Upper lobe of right lung (tissue), 1 donor: ENCODE measurements around the gene PTPRM. TPM values are rescaled to one million over a fixed set of nuclear protein-coding genes. Genes with fewer than 3 reads are reported as not detected.

Experiments
- ATAC-seq: fragments of 200-7000 bp; cut with Tn5 transposase; one replicate; pipeline ENCODE4 v1.9.1; 2020; ENCODE audit warnings: mild to moderate bottlenecking, moderate library complexity
- DNase-seq: peaks from one replicate; pipeline ENCODE4 v3.0.0-alpha.2; 2020
- H3K27ac ChIP-seq: fragments of 200-600 bp; one replicate; pipeline ENCODE4 v1.8.0; 2022
- H3K27me3 ChIP-seq: fragments of 200-600 bp; one replicate; pipeline ENCODE4 v1.8.0; 2022; ENCODE audit warnings: mild to moderate bottlenecking
- H3K36me3 ChIP-seq: fragments of 200-600 bp; one replicate; pipeline ENCODE4 v1.8.0; 2022
- H3K4me1 ChIP-seq: fragments of 200-600 bp; one replicate; pipeline ENCODE4 v1.8.0; 2022
- H3K4me3 ChIP-seq: fragments of 200-600 bp; one replicate; pipeline ENCODE4 v1.8.0; 2022; ENCODE audit warnings: mild to moderate bottlenecking
- H3K9me3 ChIP-seq: fragments of 200-600 bp; one replicate; pipeline ENCODE4 v1.8.0; 2022
- intact Hi-C: fragments of 100-400 bp; cut with DNase I; formaldehyde crosslinking; loops from one replicate; pipeline ENCODE4 v1.11.0; 2022
- total RNA-seq: library from RNA; stranded (reverse); fragmentation: NEBNext Ultra II Directional; extraction: Animal tissue kit (Norgen Biotek cat#: 25700); gene quantifications from one replicate; pipeline ENCODE4 v1.2.1, GENCODE V29; 2021
- TF ChIP-seq, protein P1 (sequence below): fragments of 200-600 bp; IDR thresholded peaks from one replicate; pipeline ENCODE4 v1.8.0; 2022; ENCODE audit warnings: antibody characterized with exemption
- donor health status: DM: no; HTN: yes; CAD: no; lungs with severe emphysema.

Gene PTPRM
- total RNA-seq, 1 donor from 2014 or later, result 99.3 TPM

DNA sequence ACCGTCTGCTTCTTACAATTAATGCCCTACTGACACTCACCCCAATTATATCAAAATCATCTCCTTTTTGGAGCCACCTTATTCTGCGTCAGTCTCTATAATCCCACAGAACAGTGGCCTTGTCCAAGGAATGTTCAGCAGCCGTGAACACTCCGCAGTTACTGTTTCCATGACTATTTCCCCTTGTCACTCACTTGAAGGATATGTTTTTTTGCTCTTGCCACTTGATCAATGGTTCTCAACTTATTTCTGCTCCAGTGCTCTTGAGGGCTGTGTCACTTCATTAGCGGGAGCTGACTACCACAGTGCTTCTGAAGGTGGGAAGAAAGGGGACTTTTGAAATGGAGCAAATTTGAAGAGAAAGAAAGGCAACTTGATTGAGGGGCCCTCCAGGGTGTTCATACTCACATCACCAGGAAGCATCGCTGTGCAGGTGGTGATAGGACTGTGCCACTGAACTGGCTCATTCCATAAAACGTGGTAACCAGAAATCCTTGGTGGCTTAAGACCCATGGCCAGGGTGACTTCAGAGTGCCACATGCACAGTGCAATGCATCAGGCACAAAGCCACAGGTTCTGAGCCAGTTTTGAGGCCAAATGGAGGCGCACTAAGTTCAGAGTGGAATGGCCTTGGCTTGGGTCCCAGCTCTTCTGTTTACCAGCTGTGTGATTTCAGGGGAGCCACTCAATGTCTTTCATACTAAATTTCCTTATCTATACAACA, 721.5 kb downstream of the PTPRM start:
- Histone ChIP-seq H3K4me3 (no peak overlapping the region), H3K36me3 (no peaks in the 10 kb centered on the region), H3K4me1 (peaks cover 6% of the 10 kb centered on the region), H3K27me3 (no peaks in the 10 kb centered on the region), H3K27ac (no peak overlapping the region), H3K9me3 (no peaks in the 10 kb centered on the region)
- DNase-seq, result no peak
- TF ChIP-seq, protein P1, sequence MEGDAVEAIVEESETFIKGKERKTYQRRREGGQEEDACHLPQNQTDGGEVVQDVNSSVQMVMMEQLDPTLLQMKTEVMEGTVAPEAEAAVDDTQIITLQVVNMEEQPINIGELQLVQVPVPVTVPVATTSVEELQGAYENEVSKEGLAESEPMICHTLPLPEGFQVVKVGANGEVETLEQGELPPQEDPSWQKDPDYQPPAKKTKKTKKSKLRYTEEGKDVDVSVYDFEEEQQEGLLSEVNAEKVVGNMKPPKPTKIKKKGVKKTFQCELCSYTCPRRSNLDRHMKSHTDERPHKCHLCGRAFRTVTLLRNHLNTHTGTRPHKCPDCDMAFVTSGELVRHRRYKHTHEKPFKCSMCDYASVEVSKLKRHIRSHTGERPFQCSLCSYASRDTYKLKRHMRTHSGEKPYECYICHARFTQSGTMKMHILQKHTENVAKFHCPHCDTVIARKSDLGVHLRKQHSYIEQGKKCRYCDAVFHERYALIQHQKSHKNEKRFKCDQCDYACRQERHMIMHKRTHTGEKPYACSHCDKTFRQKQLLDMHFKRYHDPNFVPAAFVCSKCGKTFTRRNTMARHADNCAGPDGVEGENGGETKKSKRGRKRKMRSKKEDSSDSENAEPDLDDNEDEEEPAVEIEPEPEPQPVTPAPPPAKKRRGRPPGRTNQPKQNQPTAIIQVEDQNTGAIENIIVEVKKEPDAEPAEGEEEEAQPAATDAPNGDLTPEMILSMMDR, result no peak
- intact Hi-C loops, result no loop called here
- peak; percentile 59 for ATAC-seq

DNA sequence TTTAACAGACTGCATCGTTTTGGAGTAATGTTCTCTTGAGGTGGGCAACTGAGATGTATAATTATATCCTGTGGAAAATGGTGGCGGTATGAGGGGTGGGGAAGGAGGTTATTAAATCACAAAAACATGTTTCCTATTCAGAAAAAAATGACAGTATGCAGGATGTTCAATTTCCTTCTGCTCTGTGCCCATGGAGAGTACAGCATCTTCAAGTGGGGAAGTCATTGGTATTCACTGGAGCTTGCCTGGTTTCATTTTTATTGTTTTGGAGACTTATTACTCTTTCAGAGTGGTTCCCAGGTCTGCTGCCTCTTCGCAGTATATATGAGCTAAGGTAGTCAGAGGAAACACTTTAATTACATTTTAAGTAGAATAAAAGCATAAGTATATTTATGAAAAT, 723.3 kb downstream of the PTPRM start:
- DNase-seq (no peak), ATAC-seq (no peak)
- H3K27me3 ChIP-seq, result no peaks in the 10 kb centered on the region
- intact Hi-C loops, result no loop called here
- H3K4me1 ChIP-seq, result peaks cover 6% of the 10 kb centered on the region
- no peaks in the 10 kb centered on the region for H3K36me3 ChIP-seq
- no peak overlapping the region for H3K4me3 ChIP-seq
- no peak overlapping the region for H3K27ac ChIP-seq
- H3K9me3 ChIP-seq, result no peaks in the 10 kb centered on the region
- TF ChIP-seq, protein P1, result no peak

DNA sequence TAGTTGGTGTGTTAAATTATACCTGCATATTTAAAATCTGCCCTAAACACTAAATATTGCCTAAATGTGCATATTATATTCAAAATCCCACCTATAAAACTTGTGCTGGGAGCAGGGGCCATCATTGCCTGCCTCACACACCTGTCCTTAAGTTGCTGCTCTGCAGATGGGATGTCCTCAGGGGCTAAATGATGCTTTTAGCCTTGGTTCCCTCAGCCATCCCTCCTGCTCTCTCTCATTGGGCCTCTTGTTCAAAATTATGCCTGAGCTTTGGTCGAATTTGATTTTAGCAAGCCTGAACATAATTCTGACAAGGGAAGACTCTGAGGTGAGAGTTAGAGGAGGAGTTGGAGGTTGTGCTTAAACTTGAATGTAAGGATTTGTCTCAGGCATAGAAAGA, 723.8 kb downstream of the PTPRM start:
- H3K27me3 ChIP-seq, result no peaks in the 10 kb centered on the region
- H3K36me3 ChIP-seq, result no peaks in the 10 kb centered on the region
- no peak for DNase-seq
- no peak overlapping the region for H3K27ac ChIP-seq
- peaks cover 6% of the 10 kb centered on the region for H3K4me1 ChIP-seq
- no peaks in the 10 kb centered on the region for H3K9me3 ChIP-seq
- H3K4me3 ChIP-seq, result no peak overlapping the region
- intact Hi-C loops, result no loop called here
- ATAC-seq, result no peak
- TF ChIP-seq, protein P1, result no peak

GRCh38 chr18:8293184-8293583, 726.1 kb downstream of the PTPRM start:
- no peak for DNase-seq
- Histone ChIP-seq H3K36me3 (peaks cover 10% of the 10 kb centered on the region), H3K4me3 (no peak overlapping the region), H3K9me3 (no peaks in the 10 kb centered on the region), H3K4me1 (peaks cover 6% of the 10 kb centered on the region), H3K27ac (no peak overlapping the region), H3K27me3 (no peaks in the 10 kb centered on the region)
- no peak for ATAC-seq
- intact Hi-C loops, result no loop called here
- TF ChIP-seq, protein P1, result no peak

- Histone ChIP-seq H3K27me3 (no peaks in the 10 kb centered on the region), H3K36me3 (peaks cover 10% of the 10 kb centered on the region), H3K4me3 (no peak overlapping the region), H3K27ac (no peak overlapping the region), H3K4me1 (no peaks in the 10 kb centered on the region), H3K9me3 (no peaks in the 10 kb centered on the region)
- DNase-seq, result no peak
- TF ChIP-seq, protein P1, result no peak
- no peak for ATAC-seq
- intact Hi-C loops, result no loop called here
These were observed 729.9 kb downstream of the PTPRM start for GRCh38 chr18:8296886-8297616.
